Measurements from ENCODE around the gene FRMD5. TPM values are rescaled to one million over a fixed set of nuclear protein-coding genes. Genes with fewer than 3 reads are reported as not detected.

FRMD5 gene
- polyA plus RNA-seq, 1 donor (not counting 4 experiments of a cell fraction or from before 2014, with no cell fraction given) = 7.3 TPM

- Histone ChIP-seq H3K79me2 (ENCODE audit: control insufficient read depth, insufficient read depth, low read length) (no peaks in the 10 kb centered on the region), H3K4me1 (ENCODE audit: control insufficient read depth, extremely low read depth, insufficient read depth, low read length) (peaks cover 24% of the 10 kb centered on the region), H3K9me1 (ENCODE audit: control insufficient read depth, extremely low read depth, insufficient read depth, low read length) (no peaks in the 10 kb centered on the region), H2AFZ (ENCODE audit: control insufficient read depth, low read length) (no peak overlapping the region), H3K9me3 (ENCODE audit: control insufficient read depth, low read depth, low read length) (no peaks in the 10 kb centered on the region), H3K27ac (ENCODE audit: control insufficient read depth, insufficient read depth, low read length) (no peak overlapping the region), H4K20me1 (ENCODE audit: control insufficient read depth, extremely low read depth, insufficient read depth, low read length) (no peaks in the 10 kb centered on the region), H3K4me3 (ENCODE audit: control insufficient read depth in 2 of 3, extremely low read depth in 1 of 3, insufficient read depth in 2 of 3, low read depth in 1 of 3, low read length in 3 of 3) (no peak overlapping the region), H3K4me2 (ENCODE audit: control insufficient read depth, extremely low read depth, insufficient read depth, low read depth, low read length) (no peak overlapping the region), H3K27me3 (ENCODE audit: control insufficient read depth, extremely low read depth, insufficient read depth, low read length) (no peaks in the 10 kb centered on the region), H3K9ac (ENCODE audit: control insufficient read depth, extremely low read depth, insufficient read depth, low read length) (no peak overlapping the region), H3K36me3 (ENCODE audit: control insufficient read depth in 2 of 2, extremely low read depth in 1 of 2, insufficient read depth in 2 of 2, low read length in 2 of 2) (no peaks in the 10 kb centered on the region)
- DNase-seq (ENCODE audit: low read depth, low spot score) = no peak
- dilution Hi-C loops (cut with MboI; ENCODE audit: extremely low pct_ligation_motif_present, low sequenced_read_pairs) = no loop called here
- TF ChIP-seq EZH2 (IDR thresholded peaks at IDR 0.05; ENCODE audit: low read length) (no peak), CTCF (optimal IDR thresholded peaks at IDR 0.05 in 1 of 3, IDR thresholded peaks at IDR 0.05 in 1 of 3, conservative IDR thresholded peaks at IDR 0.05 in 1 of 3; ENCODE audit: extremely low read depth in 1 of 3, insufficient read depth in 2 of 3, low read length in 3 of 3) (no peak)
- FAIRE-seq = no peak
Measured at GRCh38 chr15:43930079-43930478, 265.0 kb downstream of the FRMD5 start.

GRCh38 chr15:43928152-43928551, 266.9 kb downstream of the FRMD5 start:
- Histone ChIP-seq H3K4me1 (ENCODE audit: control insufficient read depth, extremely low read depth, insufficient read depth, low read length) (peaks cover 15% of the 10 kb centered on the region), H3K27me3 (ENCODE audit: control insufficient read depth, extremely low read depth, insufficient read depth, low read length) (no peaks in the 10 kb centered on the region), H4K20me1 (ENCODE audit: control insufficient read depth, extremely low read depth, insufficient read depth, low read length) (no peaks in the 10 kb centered on the region), H3K79me2 (ENCODE audit: control insufficient read depth, insufficient read depth, low read length) (no peaks in the 10 kb centered on the region), H3K27ac (ENCODE audit: control insufficient read depth, insufficient read depth, low read length) (no peak overlapping the region), H3K9me3 (ENCODE audit: control insufficient read depth, low read depth, low read length) (no peaks in the 10 kb centered on the region), H3K4me3 (ENCODE audit: control insufficient read depth in 2 of 3, extremely low read depth in 1 of 3, insufficient read depth in 2 of 3, low read depth in 1 of 3, low read length in 3 of 3) (no peak overlapping the region), H3K9me1 (ENCODE audit: control insufficient read depth, extremely low read depth, insufficient read depth, low read length) (no peaks in the 10 kb centered on the region), H3K4me2 (ENCODE audit: control insufficient read depth, extremely low read depth, insufficient read depth, low read depth, low read length) (no peak overlapping the region), H2AFZ (ENCODE audit: control insufficient read depth, low read length) (no peak overlapping the region), H3K36me3 (ENCODE audit: control insufficient read depth in 2 of 2, extremely low read depth in 1 of 2, insufficient read depth in 2 of 2, low read length in 2 of 2) (peaks cover 0 to 6% of the 10 kb centered on the region in 2 experiments), H3K9ac (ENCODE audit: control insufficient read depth, extremely low read depth, insufficient read depth, low read length) (no peak overlapping the region)
- FAIRE-seq (no peak), DNase-seq (ENCODE audit: low read depth, low spot score) (no peak)
- TF ChIP-seq CTCF (optimal IDR thresholded peaks at IDR 0.05 in 1 of 3, IDR thresholded peaks at IDR 0.05 in 1 of 3, conservative IDR thresholded peaks at IDR 0.05 in 1 of 3; ENCODE audit: extremely low read depth in 1 of 3, insufficient read depth in 2 of 3, low read length in 3 of 3) (no peak), EZH2 (IDR thresholded peaks at IDR 0.05; ENCODE audit: low read length) (no peak)
- dilution Hi-C loops (cut with MboI; ENCODE audit: extremely low pct_ligation_motif_present, low sequenced_read_pairs) = no loop called here

All from keratinocyte (primary cell).